HepG2 (cell line): ENCODE measurements around the gene GPRC5D.

Experiments
- CREB1 ChIP-seq, 2 experiments: fragments of 450-650 bp in 1 of 2; IDR thresholded peaks; 2 replicates each; pipeline ENCODE4 v1.6.1; 2016 to 2017; ENCODE audit warnings: control low read depth in 1 of 2, mild to moderate bottlenecking in 1 of 2, missing compliant biosample characterization in 1 of 2, missing genetic modification characterization in 1 of 2
- GZF1 ChIP-seq: sonication (generic); formaldehyde crosslinking; IDR thresholded peaks from 2 replicates; pipeline ENCODE4 v1.5.1; 2020; ENCODE audit warnings: mild to moderate bottlenecking, missing genetic modification reagents
- JUND ChIP-seq: sonication (generic); formaldehyde crosslinking; IDR thresholded peaks from 2 replicates; pipeline ENCODE4 v1.8.0; 2022; ENCODE audit warnings: mild to moderate bottlenecking, missing genetic modification reagents
- MIXL1 ChIP-seq: IDR thresholded peaks from 2 replicates; pipeline ENCODE4 v1.6.1; 2016
- MYC ChIP-seq: sonication (generic); formaldehyde crosslinking; IDR thresholded peaks from 2 replicates; pipeline ENCODE4 v1.9.0; 2021; ENCODE audit warnings: missing genetic modification reagents, borderline replicate concordance
- NR2C2 ChIP-seq: sonication (generic); formaldehyde crosslinking; IDR thresholded peaks from 2 replicates; pipeline ENCODE4 v1.4.0; 2020; ENCODE audit warnings: missing genetic modification reagents, mild to moderate bottlenecking, moderate library complexity, borderline replicate concordance
- RARG ChIP-seq: sonication (generic); formaldehyde crosslinking; IDR thresholded peaks from 2 replicates; pipeline ENCODE4 v1.4.0; 2020; ENCODE audit warnings: low read depth, mild to moderate bottlenecking, missing genetic modification reagents
- U2AF1 ChIP-seq: fragments of 200-400 bp; formaldehyde crosslinking; optimal IDR thresholded peaks from 2 replicates; pipeline ENCODE3; 2017; ENCODE audit warnings: mild to moderate bottlenecking, low read depth, low read length
- ZSCAN29 ChIP-seq: sonication (generic); formaldehyde crosslinking; conservative IDR thresholded peaks from 2 replicates; pipeline ENCODE4 v1.4.0; 2020; ENCODE audit warnings: mild to moderate bottlenecking, missing genetic modification reagents
- TF ChIP-seq, protein P1 (sequence below): sonication (generic); formaldehyde crosslinking; IDR thresholded peaks from 2 replicates; pipeline ENCODE4 v1.4.0; 2020; ENCODE audit warnings: missing genetic modification reagents, borderline replicate concordance
- TF ChIP-seq, protein P2 (sequence below): sonication (generic); formaldehyde crosslinking; IDR thresholded peaks from 2 replicates; pipeline ENCODE4 v1.5.0; 2020; ENCODE audit warnings: mild to moderate bottlenecking, missing genetic modification reagents, moderate library complexity
- TF ChIP-seq, protein P3 (sequence below): IDR thresholded peaks from 2 replicates; pipeline ENCODE4 v1.6.1; 2016; ENCODE audit warnings: low read depth, control low read depth

DNA sequence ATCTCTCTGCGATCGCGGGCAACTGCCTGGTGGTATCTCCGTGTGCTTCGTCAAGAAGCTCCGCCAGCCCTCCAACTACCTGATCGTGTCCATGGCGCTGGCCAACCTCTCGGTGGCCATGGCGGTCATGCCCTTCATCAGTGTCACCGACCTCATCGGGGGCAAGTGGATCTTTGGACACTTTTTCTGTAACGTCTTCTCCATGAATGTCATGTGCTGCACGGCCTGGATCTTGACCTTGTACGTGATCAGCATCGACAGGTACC lies 49.7 kb upstream of the GPRC5D start:
- TF ChIP-seq, protein P1, sequence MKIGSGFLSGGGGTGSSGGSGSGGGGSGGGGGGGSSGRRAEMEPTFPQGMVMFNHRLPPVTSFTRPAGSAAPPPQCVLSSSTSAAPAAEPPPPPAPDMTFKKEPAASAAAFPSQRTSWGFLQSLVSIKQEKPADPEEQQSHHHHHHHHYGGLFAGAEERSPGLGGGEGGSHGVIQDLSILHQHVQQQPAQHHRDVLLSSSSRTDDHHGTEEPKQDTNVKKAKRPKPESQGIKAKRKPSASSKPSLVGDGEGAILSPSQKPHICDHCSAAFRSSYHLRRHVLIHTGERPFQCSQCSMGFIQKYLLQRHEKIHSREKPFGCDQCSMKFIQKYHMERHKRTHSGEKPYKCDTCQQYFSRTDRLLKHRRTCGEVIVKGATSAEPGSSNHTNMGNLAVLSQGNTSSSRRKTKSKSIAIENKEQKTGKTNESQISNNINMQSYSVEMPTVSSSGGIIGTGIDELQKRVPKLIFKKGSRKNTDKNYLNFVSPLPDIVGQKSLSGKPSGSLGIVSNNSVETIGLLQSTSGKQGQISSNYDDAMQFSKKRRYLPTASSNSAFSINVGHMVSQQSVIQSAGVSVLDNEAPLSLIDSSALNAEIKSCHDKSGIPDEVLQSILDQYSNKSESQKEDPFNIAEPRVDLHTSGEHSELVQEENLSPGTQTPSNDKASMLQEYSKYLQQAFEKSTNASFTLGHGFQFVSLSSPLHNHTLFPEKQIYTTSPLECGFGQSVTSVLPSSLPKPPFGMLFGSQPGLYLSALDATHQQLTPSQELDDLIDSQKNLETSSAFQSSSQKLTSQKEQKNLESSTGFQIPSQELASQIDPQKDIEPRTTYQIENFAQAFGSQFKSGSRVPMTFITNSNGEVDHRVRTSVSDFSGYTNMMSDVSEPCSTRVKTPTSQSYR (CRISPR knock-in tag) = no peak
- TF ChIP-seq GZF1 (CRISPR knock-in tag) (no peak), JUND (no peak), RARG (CRISPR knock-in tag) (no peak), U2AF1 (no peak), CREB1 (IDR thresholded peaks at IDR 0.05) (no peak), CREB1 (CRISPR knock-in tag; IDR thresholded peaks at IDR 0.05) (no peak), MIXL1 (CRISPR knock-in tag) (no peak), ZSCAN29 (no peak), MYC (no peak), NR2C2 (CRISPR knock-in tag) (no peak)
- TF ChIP-seq, protein P2, sequence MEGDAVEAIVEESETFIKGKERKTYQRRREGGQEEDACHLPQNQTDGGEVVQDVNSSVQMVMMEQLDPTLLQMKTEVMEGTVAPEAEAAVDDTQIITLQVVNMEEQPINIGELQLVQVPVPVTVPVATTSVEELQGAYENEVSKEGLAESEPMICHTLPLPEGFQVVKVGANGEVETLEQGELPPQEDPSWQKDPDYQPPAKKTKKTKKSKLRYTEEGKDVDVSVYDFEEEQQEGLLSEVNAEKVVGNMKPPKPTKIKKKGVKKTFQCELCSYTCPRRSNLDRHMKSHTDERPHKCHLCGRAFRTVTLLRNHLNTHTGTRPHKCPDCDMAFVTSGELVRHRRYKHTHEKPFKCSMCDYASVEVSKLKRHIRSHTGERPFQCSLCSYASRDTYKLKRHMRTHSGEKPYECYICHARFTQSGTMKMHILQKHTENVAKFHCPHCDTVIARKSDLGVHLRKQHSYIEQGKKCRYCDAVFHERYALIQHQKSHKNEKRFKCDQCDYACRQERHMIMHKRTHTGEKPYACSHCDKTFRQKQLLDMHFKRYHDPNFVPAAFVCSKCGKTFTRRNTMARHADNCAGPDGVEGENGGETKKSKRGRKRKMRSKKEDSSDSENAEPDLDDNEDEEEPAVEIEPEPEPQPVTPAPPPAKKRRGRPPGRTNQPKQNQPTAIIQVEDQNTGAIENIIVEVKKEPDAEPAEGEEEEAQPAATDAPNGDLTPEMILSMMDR = no peak
- TF ChIP-seq, protein P3, sequence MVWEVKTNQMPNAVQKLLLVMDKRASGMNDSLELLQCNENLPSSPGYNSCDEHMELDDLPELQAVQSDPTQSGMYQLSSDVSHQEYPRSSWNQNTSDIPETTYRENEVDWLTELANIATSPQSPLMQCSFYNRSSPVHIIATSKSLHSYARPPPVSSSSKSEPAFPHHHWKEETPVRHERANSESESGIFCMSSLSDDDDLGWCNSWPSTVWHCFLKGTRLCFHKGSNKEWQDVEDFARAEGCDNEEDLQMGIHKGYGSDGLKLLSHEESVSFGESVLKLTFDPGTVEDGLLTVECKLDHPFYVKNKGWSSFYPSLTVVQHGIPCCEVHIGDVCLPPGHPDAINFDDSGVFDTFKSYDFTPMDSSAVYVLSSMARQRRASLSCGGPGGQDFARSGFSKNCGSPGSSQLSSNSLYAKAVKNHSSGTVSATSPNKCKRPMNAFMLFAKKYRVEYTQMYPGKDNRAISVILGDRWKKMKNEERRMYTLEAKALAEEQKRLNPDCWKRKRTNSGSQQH (CRISPR knock-in tag) = no peak
